Measurements from ENCODE around the gene ARHGAP22.

- TF ChIP-seq CTCF (conservative IDR thresholded peaks at IDR 0.05 in 1 of 2, IDR thresholded peaks at IDR 0.05 in 1 of 2; ENCODE audit: low read depth in 1 of 2, low read length in 2 of 2) (no peak), EZH2 (IDR thresholded peaks at IDR 0.05; ENCODE audit: low read length, missing control alignments) (no peak)
Observed at GRCh38 chr10:48549236-48549635, 55.6 kb downstream of the ARHGAP22 start.
